Measurements from ENCODE around the gene RABL2A.
"Not testable (repeated sequence)": the region's sequence is repeated elsewhere in the genome, so short reads cannot be mapped to it uniquely, and the experiment has no call there.

DNA sequence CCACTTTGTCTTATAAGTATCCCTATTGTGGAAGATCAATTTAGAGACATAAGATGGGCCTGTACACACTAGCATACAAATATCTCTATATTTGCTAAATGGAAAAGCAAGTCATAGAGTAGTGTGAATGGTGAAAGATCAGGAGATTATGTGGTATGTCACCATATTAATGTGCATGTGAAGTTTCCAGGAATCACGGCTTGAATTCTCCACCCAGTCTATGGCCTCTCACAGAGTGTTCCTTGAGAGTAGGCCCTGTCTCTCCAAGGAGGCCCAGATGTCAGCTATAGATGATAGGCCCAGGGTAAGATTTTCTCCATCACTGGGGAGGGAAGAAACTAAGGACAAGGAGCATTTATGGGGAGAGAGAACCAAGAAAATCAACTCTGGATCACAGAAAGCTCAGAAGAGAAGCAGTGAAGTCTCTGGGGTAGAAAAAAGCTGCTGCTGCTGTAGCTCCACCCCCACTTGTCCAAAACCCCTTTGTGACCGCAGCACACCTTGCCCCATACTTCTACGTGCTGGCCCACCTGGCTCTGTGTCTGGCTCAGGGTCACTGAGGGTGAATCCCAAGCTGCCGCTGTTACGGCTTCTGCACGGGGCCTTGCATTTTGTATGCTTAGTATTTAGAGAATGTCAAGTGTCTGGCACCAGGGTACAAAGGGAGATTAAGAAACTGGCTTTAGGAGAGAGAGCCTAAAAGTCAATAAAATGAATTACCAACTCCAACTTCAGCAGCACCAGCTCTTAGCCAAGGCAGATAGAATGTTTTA is 37.9 kb downstream of the RABL2A start:
- TF ChIP-seq, protein P1, sequence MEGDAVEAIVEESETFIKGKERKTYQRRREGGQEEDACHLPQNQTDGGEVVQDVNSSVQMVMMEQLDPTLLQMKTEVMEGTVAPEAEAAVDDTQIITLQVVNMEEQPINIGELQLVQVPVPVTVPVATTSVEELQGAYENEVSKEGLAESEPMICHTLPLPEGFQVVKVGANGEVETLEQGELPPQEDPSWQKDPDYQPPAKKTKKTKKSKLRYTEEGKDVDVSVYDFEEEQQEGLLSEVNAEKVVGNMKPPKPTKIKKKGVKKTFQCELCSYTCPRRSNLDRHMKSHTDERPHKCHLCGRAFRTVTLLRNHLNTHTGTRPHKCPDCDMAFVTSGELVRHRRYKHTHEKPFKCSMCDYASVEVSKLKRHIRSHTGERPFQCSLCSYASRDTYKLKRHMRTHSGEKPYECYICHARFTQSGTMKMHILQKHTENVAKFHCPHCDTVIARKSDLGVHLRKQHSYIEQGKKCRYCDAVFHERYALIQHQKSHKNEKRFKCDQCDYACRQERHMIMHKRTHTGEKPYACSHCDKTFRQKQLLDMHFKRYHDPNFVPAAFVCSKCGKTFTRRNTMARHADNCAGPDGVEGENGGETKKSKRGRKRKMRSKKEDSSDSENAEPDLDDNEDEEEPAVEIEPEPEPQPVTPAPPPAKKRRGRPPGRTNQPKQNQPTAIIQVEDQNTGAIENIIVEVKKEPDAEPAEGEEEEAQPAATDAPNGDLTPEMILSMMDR (IDR thresholded peaks at IDR 0.05; ENCODE audit: low read depth, low read length) = not testable (repeated sequence)
- not testable (repeated sequence) for TF ChIP-seq POLR2A (IDR thresholded peaks at IDR 0.05; ENCODE audit: extremely low read depth, insufficient read length); MYC (IDR thresholded peaks at IDR 0.05; ENCODE audit: low read depth, low read length)
